ENCODE measurements around the gene EDEM3.

Gene EDEM3

DNA sequence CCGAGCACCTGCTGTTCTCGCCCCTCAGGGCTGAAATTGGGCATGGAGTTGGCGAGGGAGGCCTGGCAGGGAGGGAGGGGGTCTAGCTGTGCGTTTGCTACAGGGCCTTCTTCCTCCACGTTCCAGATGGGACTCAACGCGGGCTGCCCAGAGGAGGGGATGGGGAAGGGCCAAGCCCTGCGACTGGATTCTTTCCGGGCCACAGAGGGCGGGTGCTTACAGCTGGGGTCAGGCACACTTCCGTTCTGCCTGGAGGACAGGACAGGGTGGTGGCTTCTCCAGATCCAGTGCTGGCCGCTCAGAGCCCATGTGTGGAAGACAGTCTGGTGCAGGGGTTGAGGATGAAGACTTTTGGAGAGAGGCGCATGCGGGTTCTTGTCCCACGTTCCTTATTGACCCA, 90.0 kb downstream of the EDEM3 start:
- DNase-seq, result no peak

DNA sequence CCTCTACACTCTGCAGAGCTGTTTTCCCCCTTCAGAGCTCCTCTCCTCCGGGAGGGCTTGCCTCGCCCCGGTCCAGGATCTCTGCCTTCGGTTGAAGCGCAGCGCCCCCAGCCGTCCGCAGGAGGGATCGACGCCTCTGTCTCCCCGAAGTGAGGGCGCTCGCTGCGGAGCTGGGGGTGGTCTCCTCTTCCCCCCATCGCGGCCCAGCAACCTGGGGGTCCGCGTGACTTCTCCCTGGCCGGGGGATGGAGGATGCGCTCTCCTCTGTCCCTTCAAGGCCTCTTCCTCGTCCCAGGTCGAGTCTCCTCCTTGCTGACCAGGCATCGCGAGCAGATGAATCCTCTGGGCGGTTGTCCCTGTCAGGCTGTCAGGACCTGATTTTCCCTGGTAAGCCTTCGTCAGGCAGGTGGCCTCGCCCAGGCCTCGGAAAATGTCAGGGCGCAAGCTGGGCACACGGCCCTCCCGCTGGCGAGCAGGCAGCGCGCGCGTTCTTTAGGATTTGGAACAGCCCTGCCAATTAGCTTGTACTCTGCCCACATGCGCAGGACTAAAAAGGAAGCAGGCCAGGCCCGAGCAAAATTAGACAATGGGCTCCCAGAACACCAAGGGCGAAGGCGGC, 90.5 kb downstream of the EDEM3 start:
- peak; percentile 21 to 74 for DNase-seq

DNA sequence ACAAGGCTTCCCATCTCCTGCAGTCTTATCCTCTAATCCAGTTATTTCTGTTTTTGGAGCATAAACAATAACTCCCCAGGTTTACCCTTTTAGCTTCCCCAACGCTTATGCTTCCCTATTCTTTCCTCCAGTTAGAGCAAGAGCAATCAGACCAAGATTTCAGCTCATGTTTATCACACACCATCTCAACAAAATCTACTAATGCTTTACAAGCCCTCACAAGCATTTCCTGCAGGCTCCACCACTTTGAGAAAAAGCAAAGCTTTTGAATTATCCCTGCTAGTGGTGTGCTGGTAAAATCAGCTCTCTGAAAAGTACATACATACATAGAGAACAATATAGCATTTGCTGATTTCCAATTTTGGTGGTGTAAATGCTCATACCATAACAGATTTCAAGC, 92.9 kb downstream of the EDEM3 start:
- no peak for DNase-seq

DNA sequence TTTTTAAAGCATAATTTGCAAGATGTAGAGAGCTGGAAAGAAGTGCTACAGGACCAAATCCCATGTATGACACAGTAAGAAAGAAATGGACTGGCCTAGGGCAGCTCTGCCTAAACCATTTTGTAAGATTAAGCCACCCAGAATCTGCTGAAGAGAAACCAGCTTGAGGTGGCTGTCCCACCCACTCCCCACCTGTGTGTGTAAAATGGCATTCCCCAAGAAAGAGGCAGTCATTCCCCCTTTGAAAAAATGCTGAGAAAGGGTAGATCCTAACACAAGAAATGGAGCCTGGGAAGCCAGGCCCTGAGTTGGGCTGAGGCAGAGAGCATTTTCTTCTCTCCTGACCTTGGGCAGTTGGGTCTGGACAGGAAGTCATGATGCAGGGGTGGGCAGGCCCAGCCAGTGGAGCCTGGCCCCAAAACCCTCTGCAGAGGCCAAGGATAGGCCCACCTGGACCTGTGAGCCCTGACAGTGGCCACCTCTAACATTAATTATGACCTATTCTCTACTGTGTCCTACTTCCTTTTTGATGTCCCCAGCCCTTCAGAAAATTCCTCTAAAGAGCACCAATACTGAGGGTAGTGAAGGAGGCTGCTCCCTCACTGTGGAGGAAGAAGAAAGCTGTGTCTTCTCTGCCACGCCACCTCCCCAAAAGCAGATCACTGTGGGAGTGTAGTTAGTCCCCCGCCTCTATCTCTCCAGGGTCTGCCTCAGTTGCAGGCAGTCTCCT, 94.0 kb downstream of the EDEM3 start:
- DNase-seq, result no peak

DNA sequence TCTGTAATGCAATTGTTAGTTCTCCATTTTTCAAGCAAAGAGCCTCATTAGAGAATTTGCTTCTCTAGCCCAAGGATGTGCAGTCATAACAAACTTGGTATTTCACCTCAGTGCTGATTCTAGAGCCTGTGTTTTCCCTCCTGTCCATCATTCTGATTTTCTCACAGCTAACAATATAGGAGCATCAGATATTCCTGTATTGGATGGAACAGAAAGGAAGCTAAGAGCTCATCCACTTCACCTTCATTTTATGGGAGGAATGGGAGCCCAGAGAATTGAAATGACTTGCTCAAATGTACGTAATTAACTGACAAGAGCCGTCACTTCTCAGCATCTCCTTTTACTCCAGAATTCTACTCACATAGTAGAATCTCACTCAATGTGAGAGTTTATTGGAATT, 96.6 kb downstream of the EDEM3 start:
- DNase-seq, result no peak

DNA sequence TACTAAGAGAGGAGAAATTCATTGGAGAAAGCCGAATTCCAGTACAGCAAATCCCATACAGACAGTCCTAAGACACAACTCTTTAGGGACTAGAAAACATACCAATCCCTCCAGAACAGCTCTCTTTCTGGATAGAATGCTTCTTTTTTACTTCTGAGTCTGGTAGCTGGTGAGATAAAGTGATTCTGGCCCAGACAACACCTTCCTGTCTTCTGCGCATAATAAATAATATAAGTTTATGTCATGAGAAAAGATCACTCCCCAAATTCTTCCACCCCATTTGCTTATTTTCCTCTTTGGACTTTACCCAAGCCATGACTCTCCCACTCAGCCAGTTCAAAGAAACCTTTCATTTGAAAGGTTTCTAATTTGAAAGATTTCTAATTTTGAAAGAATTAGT, 98.4 kb downstream of the EDEM3 start:
- no peak for DNase-seq

DNA sequence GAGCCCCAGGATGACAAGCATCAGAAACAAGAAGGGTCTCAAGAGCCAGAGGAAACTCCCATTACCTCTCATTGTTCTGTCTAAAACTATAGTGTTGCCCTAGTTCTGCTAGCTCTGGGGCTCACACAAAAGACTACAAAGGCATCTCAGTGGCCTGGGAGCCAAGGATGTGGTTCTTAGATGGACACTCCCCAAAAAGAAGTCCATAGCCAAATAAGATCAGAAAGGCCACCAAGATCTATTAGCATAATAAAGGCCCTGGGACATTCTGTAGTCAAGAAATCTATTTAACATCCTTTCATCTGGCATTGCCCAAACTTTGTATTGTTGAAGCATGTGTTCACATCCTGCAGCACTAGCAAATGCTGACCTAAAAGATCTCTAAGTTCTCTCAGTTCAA, 99.5 kb downstream of the EDEM3 start:
- DNase-seq, result no peak

DNA sequence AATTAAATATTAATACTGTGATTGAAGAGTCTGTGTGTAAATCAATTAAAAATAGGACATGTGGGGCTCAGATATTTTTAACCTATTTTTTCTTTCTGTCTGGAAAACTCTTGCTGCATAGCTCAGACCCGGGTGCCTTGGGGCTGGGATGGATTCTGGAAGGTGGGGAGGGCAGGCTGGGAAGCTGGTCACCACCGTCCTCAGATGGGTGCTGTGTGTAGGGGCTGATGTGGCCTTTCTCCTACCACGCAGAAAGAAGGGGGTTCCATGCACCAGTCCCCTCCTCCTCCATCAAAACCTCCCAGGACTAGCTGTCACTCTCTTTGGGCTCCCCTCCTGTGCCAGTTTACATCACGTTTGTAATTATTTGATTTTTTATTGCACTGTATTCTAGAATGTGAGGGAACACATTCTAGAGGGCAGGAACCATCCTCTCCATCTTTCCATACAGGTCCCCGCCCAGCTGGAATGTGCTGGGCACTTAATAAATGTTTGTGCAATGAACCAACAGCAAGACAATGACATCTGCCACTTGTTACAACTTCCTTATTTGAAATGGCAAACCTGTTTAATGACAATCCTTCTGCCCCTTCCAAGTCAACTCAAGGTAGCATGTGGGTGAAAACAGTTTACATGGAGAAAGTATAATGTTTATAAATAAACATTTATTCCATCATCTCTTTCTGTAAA, 104.3 kb downstream of the EDEM3 start:
- no peak for DNase-seq

DNA sequence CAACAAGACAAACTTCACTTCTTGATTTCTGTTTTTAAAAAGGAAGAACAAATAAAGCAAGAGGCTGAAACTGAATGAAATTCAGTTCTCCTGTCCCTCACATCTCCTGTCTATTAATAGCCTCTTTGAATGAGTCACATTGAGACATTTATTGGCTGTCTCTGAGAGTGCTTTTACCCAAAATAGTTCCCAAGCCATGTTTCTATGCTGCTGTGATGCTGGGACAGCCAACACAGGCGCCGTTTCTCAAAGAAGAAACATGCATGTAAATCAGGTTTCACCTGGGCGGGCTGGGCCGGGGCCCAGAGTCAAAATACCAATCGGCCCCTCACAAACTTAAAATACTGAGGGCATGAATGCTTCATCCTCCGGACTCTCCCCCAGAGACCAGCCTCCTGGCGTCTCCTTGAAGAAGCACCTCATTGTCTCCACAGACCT, 105.2 kb downstream of the EDEM3 start:
- DNase-seq, result peak; percentile 25 to 58

DNA sequence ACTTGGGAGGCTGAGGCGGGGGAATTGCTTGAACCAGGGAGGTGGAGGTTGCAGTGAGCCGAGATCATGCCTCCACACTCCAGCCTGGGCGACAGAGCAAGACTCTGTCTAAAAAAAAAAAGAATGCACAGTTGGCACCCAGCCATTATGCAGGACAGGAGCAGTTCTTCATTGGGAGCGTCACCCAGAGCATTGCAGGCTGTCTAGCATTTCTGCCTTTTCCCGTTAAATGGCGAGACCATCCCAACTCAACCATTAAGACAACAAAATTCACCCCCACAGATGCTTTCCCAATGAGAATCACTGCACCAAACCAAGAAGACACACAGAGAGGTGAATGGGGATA, 105.8 kb downstream of the EDEM3 start:
- no peak for DNase-seq

DNA sequence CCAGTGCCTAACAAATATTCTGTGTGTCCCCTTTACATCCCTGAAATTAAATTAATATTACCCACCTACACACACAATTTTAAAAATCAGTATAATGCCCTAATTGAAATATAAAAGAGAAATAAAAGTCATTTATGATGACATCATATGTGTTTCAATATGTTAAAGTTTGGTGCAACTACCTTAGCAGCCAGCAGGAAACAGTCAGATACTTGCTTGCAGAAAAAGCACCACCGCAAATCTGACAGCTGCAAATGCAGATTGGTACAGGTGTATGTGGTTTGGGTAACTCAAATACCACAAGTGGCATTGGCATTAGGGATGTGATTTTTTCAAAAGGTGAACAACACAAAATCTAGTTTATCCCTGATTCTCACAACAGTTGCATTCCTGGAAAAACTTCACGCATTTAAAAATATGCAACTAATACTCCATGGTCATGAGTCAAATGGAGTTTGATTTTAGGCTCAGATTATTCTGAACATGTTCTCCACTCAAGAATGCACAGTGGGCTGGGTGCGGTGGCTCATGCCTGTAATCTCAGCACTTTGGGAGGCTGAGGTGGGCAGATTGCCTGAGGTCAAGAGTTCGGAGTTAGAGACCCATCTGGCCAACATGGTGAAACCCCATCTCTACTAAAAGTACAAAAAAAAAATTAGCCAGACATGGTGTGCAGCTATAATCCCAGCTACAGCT, 106.3 kb downstream of the EDEM3 start:
- no peak for DNase-seq

DNA sequence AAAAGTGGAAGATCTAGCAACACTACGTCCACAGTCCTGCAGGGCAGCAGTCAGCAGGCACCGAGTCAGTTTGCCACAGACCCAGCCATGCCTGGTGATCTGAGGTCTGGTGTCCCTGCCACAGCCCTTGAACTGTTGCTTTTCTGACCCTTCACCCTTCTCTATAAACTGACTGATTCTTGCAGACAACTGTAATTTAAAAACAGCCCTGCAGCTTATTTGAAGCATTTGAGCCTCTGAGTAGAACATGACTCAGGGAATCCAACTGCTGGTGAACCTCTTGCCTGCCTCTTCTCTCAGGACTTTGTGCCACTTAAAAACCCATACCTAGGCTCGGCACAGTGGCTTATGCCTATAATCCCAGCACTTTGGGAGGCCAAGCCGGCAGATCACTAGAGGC, 107.2 kb downstream of the EDEM3 start:
- DNase-seq, result no peak

DNA sequence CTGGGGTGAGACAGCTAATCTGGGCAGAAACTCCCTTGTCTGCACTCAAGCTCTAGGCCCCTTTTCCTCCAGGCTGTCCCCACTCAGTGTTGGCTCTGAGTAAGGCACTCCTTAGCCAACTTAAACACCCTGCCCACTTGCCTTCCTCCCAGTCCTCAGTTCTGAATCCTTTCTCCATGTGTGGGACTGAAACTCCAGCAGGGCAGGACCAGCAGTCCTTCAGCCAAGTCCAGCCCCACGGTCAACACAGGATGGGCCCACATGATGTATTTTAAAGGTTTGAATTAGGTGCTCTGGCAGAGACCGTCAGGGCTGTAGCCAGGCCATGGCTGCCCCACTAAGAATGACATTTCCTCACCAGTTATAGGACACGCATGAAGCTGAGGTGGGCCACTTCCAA, 107.8 kb downstream of the EDEM3 start:
- DNase-seq, result no peak

DNA sequence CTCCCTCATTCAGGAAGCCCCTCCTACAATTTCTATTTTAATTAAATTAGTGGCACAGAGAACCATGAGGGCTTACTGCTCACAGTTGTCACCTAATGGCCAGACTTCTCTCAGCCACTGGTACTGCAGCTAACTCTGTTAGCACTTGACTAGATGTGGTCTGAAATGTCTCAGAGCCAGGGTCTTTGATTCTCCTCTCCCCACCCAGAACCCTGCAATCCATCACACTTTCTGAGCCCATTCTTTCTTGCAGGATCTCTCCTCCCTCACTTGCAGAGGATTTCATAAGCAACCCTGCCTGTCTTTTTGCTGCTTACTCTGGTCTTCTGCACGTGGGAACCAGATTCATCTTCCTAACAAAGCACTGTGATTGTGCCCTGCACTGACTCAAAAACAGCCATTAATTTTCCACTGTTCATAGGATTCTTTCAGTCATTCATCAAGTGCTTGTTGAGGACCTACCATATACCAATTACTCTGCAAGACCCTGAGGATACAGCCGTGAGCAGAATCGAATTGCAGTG, 108.4 kb downstream of the EDEM3 start:
- DNase-seq, result no peak

DNA sequence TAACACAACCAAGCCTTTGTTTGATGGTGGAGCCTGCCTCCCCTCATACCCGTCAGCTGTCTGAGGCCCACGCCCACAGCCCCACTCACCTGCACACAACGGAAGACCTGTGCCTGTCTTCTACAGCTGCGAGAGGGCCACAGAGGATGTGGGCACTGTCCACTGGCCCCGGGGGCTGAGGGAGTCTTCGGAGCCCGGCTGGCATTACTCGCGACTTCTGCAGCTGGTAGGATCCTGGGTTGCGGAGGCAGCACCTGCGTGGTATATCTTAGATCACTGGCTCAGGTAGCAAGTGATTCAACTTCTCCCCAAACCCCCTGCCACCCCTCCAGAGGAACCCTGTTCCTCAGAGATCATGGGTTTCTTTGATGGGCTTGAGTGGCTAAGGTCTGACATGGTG, 109.9 kb downstream of the EDEM3 start:
- DNase-seq, result no peak

DNA sequence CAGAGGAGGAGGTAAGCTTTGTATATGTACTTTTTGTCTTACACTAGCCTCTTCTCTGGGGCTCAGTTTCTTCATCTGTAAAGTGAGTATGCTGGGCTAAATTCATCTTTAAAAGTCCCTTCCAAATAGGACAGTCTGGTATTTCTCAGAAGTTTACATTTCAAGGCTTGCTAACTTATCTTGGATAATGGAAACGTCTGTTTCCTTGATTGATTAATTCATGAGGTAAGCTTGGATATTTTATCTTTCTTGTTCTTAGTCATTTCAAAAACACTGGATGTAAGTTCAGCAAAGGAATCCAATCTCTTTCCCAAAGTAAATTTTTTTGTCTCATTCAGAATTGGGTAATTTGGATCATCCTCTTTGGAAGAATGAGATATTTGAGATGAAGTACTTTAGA, 111.0 kb downstream of the EDEM3 start:
- DNase-seq, result no peak

DNA sequence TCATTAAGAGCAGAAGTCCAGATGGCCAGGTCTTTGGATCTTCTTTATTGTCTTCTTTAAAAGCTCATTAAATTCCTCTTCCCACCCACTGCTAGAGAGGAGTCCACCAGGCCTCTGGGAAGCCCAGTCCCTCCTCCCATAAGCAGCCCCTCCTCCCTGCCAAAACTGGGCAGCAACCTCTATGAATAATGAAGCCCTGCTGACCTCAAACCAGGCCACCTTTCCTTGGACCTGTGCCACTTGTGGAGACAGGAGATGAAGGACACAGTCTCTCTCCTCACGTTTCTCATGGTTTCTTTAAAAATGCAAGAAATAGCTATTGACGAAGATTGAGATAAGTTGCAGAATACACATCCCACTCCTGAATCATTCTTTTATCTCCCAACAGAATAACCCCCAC, 112.8 kb downstream of the EDEM3 start:
- no peak for DNase-seq

DNA sequence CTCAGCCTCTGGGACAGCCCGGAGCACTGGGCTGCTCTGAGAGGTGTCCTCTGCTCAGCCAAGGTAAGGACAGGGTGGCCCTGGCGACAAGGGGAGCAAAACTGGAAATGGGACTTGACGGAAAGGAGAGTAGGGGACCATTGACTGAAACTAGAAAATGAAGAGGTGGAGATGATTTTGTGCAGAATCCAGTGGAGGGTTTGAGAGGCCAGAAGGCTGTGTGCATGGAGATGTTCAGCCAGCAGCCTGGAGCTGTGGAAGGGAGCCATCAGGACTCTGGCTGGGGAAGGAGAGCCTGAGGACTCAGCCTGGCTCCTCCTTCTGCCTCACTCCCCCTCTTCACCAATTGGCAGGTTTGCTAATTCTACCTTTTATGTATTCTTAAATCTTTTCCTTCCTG, 114.2 kb downstream of the EDEM3 start:
- DNase-seq, result no peak
